ENCODE measurements around the gene WRNIP1.

WRNIP1 gene

DNA sequence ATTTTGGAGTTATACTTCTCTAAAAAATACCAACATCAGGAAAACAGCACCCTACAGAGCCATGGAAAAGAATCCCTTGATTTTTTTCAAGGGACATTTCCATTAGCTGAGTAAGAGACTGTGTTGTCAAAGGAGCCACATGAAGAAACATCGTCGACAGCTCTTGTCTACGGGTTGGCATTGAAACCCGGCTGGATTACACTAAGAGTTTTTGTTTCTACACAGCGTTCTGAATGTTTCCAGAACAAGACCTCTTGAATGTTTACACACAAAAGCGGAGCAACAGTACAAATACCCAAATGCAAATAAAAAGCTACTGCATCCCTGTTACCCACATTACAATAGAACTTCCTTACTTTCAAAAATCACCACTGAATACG is 12.1 kb upstream of the WRNIP1 start:
- no peak overlapping the region for H3K4me3 ChIP-seq (ENCODE audit: low read depth, low read length)
- TF ChIP-seq, protein P1, sequence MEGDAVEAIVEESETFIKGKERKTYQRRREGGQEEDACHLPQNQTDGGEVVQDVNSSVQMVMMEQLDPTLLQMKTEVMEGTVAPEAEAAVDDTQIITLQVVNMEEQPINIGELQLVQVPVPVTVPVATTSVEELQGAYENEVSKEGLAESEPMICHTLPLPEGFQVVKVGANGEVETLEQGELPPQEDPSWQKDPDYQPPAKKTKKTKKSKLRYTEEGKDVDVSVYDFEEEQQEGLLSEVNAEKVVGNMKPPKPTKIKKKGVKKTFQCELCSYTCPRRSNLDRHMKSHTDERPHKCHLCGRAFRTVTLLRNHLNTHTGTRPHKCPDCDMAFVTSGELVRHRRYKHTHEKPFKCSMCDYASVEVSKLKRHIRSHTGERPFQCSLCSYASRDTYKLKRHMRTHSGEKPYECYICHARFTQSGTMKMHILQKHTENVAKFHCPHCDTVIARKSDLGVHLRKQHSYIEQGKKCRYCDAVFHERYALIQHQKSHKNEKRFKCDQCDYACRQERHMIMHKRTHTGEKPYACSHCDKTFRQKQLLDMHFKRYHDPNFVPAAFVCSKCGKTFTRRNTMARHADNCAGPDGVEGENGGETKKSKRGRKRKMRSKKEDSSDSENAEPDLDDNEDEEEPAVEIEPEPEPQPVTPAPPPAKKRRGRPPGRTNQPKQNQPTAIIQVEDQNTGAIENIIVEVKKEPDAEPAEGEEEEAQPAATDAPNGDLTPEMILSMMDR (IDR thresholded peaks at IDR 0.05; ENCODE audit: low read depth, low read length, missing control alignments), result no peak
- in situ Hi-C loops (cut with HindIII; ENCODE audit: low sequenced_read_pairs), result no loop called here
- DNase-seq (ENCODE audit: low read depth), result no peak

DNA sequence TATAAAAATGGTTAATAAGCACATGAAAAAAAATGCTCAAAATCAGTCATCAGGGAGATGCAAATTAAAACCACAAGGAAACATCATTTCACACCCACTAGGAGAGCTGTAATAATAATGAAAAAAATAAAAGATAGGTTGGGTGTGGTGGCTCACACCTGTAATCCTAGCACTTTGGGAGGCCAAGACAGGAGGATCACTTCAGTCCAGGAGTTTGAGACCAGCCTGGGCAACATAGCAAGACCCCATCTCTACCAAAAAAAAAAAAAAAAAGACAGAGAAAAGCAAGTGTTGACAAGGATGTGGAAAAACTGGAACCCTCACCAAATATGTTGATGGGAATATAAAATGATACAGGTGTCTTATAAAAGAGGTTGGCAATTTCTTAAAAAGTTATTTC is 11.4 kb upstream of the WRNIP1 start:
- no peak overlapping the region for H3K4me3 ChIP-seq (ENCODE audit: low read depth, low read length)
- in situ Hi-C loops (cut with HindIII; ENCODE audit: low sequenced_read_pairs), result no loop called here
- TF ChIP-seq, protein P1 (IDR thresholded peaks at IDR 0.05; ENCODE audit: low read depth, low read length, missing control alignments), result no peak
- no peak for DNase-seq (ENCODE audit: low read depth)

DNA sequence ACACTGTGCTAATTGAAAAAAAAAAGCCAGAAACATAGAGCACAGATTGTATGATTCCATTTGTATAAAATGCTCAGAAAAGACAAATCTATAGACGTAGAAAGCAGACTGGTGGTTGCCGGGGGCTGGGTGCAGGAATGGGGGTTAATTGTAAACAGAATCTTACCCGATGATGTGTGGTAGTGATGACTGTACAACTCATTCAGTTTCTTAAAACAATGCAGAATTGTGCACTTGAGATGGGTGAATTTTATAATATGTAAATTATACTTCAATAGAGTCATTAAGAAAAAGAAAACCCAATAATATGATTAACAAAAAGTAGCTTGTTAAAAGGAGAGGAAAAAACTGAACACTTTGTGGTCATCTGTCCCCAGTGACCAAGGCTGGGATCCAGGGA is 10.8 kb upstream of the WRNIP1 start:
- no peak for DNase-seq (ENCODE audit: low read depth)
- H3K4me3 ChIP-seq (ENCODE audit: low read depth, low read length), result no peak overlapping the region
- TF ChIP-seq, protein P1 (IDR thresholded peaks at IDR 0.05; ENCODE audit: low read depth, low read length, missing control alignments), result no peak
- in situ Hi-C loops (cut with HindIII; ENCODE audit: low sequenced_read_pairs), result no loop called here

DNA sequence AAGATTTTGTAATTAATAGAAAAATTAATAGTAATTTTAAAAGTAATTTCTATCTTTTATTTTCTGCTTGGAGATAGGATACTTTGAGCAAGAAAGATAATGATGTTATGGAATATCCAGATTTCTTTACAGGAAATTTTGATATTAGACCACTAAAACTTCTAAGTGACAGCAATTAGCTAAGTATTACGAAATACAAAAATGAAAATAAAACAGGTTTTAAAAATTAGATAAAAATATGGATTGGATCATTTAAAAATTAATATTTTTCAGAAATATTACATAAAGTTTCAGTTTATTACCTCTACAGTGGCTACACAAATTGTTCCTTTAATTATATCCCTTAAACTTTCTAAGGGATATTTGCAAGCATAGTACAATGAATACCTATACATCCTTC is 10.3 kb upstream of the WRNIP1 start:
- TF ChIP-seq, protein P1 (IDR thresholded peaks at IDR 0.05; ENCODE audit: low read depth, low read length, missing control alignments), result no peak
- DNase-seq (ENCODE audit: low read depth), result no peak
- in situ Hi-C loops (cut with HindIII; ENCODE audit: low sequenced_read_pairs), result no loop called here
- H3K4me3 ChIP-seq (ENCODE audit: low read depth, low read length), result no peak overlapping the region

DNA sequence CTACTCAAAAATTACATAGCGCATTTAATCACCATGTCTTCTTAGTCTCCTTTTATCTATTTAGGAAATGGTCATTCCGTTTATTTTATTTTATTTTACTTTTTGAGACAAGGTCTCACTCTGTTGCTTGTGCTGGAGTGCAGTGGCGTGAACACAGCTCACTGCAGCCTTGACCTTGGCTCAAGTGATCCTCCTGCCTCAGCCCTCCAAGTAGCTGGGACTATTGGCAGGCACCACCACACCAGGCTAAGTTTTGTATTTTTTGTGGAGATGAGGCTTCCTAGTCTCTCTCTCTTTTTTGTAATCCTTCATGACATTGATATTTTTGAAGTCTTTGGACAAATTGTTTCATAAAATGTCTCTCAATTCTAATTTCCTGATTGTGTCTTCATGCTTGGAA is 9.7 kb upstream of the WRNIP1 start:
- TF ChIP-seq, protein P1 (IDR thresholded peaks at IDR 0.05; ENCODE audit: low read depth, low read length, missing control alignments), result no peak
- in situ Hi-C loops (cut with HindIII; ENCODE audit: low sequenced_read_pairs), result no loop called here
- no peak overlapping the region for H3K4me3 ChIP-seq (ENCODE audit: low read depth, low read length)
- DNase-seq (ENCODE audit: low read depth), result no peak

DNA sequence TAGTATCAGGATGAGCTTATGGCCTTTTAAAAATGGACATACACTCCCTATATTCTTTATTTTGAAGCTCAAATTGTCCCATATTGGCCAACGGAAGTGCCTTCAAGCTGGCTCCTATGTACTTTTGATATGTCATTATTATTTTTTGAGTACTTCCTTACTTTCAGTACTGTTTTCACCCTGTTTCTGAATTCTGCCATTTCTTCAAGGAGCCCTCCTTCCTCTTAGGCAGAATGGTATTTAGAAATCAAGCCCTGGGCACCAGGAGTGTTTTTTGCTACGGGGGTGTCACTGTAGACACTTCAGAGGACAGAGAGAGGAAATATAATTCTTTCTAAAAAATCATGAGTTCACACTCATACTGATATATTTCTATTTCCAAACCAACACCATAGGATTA is 9.0 kb upstream of the WRNIP1 start:
- H3K4me3 ChIP-seq (ENCODE audit: low read depth, low read length), result no peak overlapping the region
- TF ChIP-seq, protein P1 (IDR thresholded peaks at IDR 0.05; ENCODE audit: low read depth, low read length, missing control alignments), result no peak
- no peak for DNase-seq (ENCODE audit: low read depth)
- in situ Hi-C loops (cut with HindIII; ENCODE audit: low sequenced_read_pairs), result no loop called here

DNA sequence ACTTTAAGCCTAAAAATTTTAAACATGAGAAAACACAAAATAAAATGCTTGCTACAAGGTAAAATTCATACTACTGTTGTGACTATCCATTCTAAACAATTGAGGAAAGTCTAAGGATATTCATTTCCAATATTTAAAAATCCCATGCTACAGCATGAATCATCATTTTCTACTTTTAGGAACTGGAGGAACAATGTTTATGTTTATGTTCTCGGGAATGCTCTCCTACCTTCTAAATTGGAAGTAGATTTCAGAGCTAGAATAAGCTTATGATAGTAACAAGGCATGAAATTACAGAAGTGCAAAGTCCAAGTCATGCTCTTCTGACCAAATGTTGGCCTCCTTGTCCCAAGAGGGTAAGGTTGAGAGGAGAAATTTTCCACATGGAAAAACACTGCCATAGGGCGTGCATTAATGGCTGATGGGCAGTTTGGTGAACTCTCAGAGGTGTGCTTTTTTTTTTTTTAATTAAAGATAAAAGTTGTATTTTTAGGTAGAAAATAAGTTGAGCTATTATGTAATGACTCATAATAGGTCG is 8.4 kb upstream of the WRNIP1 start:
- TF ChIP-seq, protein P1 (IDR thresholded peaks at IDR 0.05; ENCODE audit: low read depth, low read length, missing control alignments), result no peak
- no peak overlapping the region for H3K4me3 ChIP-seq (ENCODE audit: low read depth, low read length)
- no peak for DNase-seq (ENCODE audit: low read depth)
- in situ Hi-C loops (cut with HindIII; ENCODE audit: low sequenced_read_pairs), result no loop called here

Data from astrocyte of the cerebellum (primary cell).